GM12891 (cell line): ENCODE results near the gene COMTD1.

Source experiments
- POLR2A ChIP-seq: IDR thresholded peaks from 2 replicates; pipeline ENCODE4 v1.6.1; 2011; ENCODE audit warnings: low read depth, low read length, control low read depth
- POLR2AphosphoS5 ChIP-seq: IDR thresholded peaks from 2 replicates; pipeline ENCODE4 v1.6.1; 2011; ENCODE audit warnings: low read depth, low read length, control low read depth
- POU2F2 ChIP-seq: IDR thresholded peaks from 2 replicates; pipeline ENCODE4 v1.6.1; 2011; ENCODE audit warnings: low read depth, mild to moderate bottlenecking, control low read depth, low read length, moderate library complexity
- SPI1 ChIP-seq: IDR thresholded peaks from 2 replicates; pipeline ENCODE4 v1.6.1; 2011; ENCODE audit warnings: low read depth, low read length, control low read depth
- TAF1 ChIP-seq: IDR thresholded peaks from 2 replicates; pipeline ENCODE4 v1.6.1; 2011; ENCODE audit warnings: low read depth, low read length, control low read depth

DNA sequence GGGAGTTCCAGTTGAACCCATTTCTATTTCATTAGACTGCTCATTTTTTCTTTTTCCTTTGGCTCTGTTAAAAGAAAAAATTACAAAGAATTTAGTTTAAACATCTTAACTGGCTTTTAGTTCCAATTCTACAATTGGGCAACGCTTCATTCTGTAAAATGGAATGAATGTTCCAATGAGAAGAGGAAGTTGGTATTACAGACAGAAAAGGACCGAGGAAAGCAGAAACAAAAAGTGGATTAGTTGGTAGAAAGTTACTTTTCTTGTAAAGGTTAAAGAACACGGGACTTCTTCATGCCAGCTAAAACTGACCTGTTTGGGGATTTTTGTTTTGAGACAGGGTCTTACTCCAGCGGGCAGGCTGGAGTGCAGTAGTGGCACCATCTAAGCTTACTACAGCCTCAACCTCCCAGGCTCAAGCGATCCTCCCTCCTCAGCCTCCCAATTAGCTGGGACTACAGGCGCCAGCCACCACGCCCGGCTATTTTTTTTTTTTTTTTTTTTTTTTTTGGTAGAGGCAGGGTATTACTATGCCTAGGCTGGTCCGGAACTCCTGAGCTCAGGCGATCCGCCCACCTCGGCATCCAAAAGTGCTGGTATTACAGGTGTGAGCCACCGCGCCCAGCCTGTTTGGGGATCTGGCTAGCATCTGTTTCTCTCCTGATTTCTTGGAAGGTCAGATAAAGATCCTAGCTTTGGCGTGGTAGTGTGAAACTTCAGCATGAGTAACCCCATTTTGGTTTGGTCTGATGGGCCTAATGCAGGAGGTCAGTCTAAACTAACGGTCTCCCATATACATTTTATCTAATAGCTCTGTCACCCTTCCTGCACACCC is 26.5 kb downstream of the COMTD1 start:
- TF ChIP-seq POLR2A (no peak), POU2F2 (no peak), TAF1 (no peak), POLR2AphosphoS5 (no peak), SPI1 (no peak)
